Central memory CD4-positive, alpha-beta T cell (primary cell): Measurements from ENCODE around the gene KDSR.

Experiments used
- DNase-seq: peaks from one replicate; pipeline ENCODE4 v3.0.0; 2022

The KDSR gene

GRCh38 chr18:63282793-63283192 is 84.2 kb downstream of the KDSR start:
- DNase-seq, result no peak
